Kidney epithelial cell (primary cell): ENCODE results near the gene CREB5. TPM values are rescaled to one million over a fixed set of nuclear protein-coding genes. Genes with fewer than 3 reads are reported as not detected.

Source experiments
- DNase-seq: peaks from one replicate; pipeline ENCODE4 v3.0.0-alpha.2; 2010; ENCODE audit warnings: low read depth
- H3K27me3 ChIP-seq: 2 replicates; pipeline ENCODE4 v1.6.0; 2011; ENCODE audit warnings: low read length; ENCODE audit not compliant: control insufficient read depth, insufficient read depth
- H3K36me3 ChIP-seq: 2 replicates; pipeline ENCODE4 v1.5.1; 2011; ENCODE audit warnings: low read length; ENCODE audit not compliant: control insufficient read depth, insufficient read depth
- H3K4me3 ChIP-seq: 2 replicates; pipeline ENCODE4 v1.5.1; 2011; ENCODE audit warnings: low read depth, mild to moderate bottlenecking, control low read depth, low read length
- CTCF ChIP-seq: IDR thresholded peaks from 2 replicates; pipeline ENCODE4 v1.5.1; 2011; ENCODE audit warnings: mild to moderate bottlenecking, moderate library complexity, low read length, control low read depth, inconsistent platforms; ENCODE audit not compliant: insufficient read depth, poor library complexity, severe bottlenecking
- total RNA-seq: library from RNA; depleted of rRNA; stranded (reverse); fragments of >200 nt; gene quantifications from 2 replicates; pipeline ENCODE4 v1.2.3, GENCODE V29; 2015

Gene CREB5
- total RNA-seq, 1 donor from 2014 or later: 27.9 TPM

GRCh38 chr7:28530175-28530802 lies 118.0 kb downstream of the CREB5 start:
- TF ChIP-seq CTCF: no peak
- DNase-seq: no peak
- Histone ChIP-seq H3K4me3 (no peak overlapping the region), H3K27me3 (no peaks in the 10 kb centered on the region), H3K36me3 (no peaks in the 10 kb centered on the region)

- Histone ChIP-seq H3K4me3 (no peak overlapping the region), H3K27me3 (no peaks in the 10 kb centered on the region), H3K36me3 (no peaks in the 10 kb centered on the region)
- TF ChIP-seq CTCF: no peak
- DNase-seq: no peak
Measured at GRCh38 chr7:28530803-28531175, 118.5 kb downstream of the CREB5 start.

- TF ChIP-seq CTCF: no peak
- Histone ChIP-seq H3K36me3 (no peaks in the 10 kb centered on the region), H3K27me3 (no peaks in the 10 kb centered on the region), H3K4me3 (no peak overlapping the region)
- DNase-seq: no peak
Measured at GRCh38 chr7:28531291-28531690, 119.0 kb downstream of the CREB5 start.

GRCh38 chr7:28532181-28532580 lies 119.9 kb downstream of the CREB5 start:
- Histone ChIP-seq H3K36me3 (no peaks in the 10 kb centered on the region), H3K27me3 (no peaks in the 10 kb centered on the region), H3K4me3 (no peak overlapping the region)
- no peak for DNase-seq
- TF ChIP-seq CTCF: no peak

GRCh38 chr7:28533267-28533666 lies 120.9 kb downstream of the CREB5 start:
- Histone ChIP-seq H3K36me3 (no peaks in the 10 kb centered on the region), H3K27me3 (no peaks in the 10 kb centered on the region), H3K4me3 (no peak overlapping the region)
- no peak for TF ChIP-seq CTCF
- no peak for DNase-seq

GRCh38 chr7:28533731-28534531 lies 121.6 kb downstream of the CREB5 start:
- H3K36me3 ChIP-seq: no peaks in the 10 kb centered on the region
- no peaks in the 10 kb centered on the region for H3K27me3 ChIP-seq
- no peak for TF ChIP-seq CTCF
- DNase-seq: no peak
- no peak overlapping the region for H3K4me3 ChIP-seq
